Activated naive CD8-positive, alpha-beta T cell treated with anti-CD3 and anti-CD28 coated beads, Interleukin-2, amount 50 U/mL, for 24 hours (primary cell): ENCODE results near the gene TSPEAR.
"Not testable (repeated sequence)": the region's sequence is repeated elsewhere in the genome, so short reads cannot be mapped to it uniquely, and the experiment has no call there.

Experiments used
- ATAC-seq: fragments of 150-1000 bp; cut with Tn5 transposase; one replicate; pipeline ENCODE4 v1.10.0; 2021
- DNase-seq: peaks from one replicate; pipeline ENCODE4 v3.0.0; 2021
- H3K27ac Mint-ChIP-seq: one replicate; pipeline ENCODE4 v1.8.0; 2021; ENCODE audit warnings: mild to moderate bottlenecking, mixed read lengths
- H3K27me3 Mint-ChIP-seq: one replicate; pipeline ENCODE4 v1.8.0; 2021; ENCODE audit warnings: mixed read lengths
- H3K36me3 Mint-ChIP-seq: one replicate; pipeline ENCODE4 v1.8.0; 2021; ENCODE audit warnings: low read depth, mixed read lengths
- H3K4me1 Mint-ChIP-seq: one replicate; pipeline ENCODE4 v1.8.0; 2021; ENCODE audit warnings: mixed read lengths
- H3K4me3 Mint-ChIP-seq: one replicate; pipeline ENCODE4 v1.8.0; 2021; ENCODE audit warnings: mild to moderate bottlenecking, moderate library complexity, mixed read lengths
- H3K9me3 Mint-ChIP-seq: one replicate; pipeline ENCODE4 v1.8.0; 2021; ENCODE audit warnings: mixed read lengths

The TSPEAR gene

DNA sequence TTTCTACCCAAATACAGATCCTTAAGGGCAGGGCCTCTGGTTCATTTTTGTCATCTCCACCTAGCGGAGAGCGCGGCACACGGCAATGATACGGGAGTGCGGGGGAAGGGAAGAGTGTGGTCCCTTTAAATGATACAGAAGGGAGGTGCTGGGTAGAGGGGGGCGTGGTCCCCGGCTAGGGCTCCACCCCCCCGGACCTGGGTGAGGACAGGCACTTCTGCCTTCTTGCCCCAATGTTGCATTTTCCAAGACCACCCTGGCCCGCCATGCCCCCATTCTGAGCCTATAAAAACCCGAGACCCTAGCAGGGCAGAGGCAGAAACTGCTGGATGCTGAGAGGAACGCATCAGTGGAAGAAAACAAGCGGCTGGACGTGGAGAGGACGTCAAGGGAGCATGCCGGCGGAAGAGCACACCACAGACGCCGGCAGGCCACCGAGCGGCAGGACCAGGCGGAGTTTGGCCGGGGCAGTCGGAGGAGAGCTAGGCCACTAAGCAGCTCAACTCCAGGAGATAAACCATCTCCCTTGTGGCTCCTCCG is 226.0 kb downstream of the TSPEAR start:
- no peak overlapping the region for H3K4me3 Mint-ChIP-seq
- H3K4me1 Mint-ChIP-seq = peaks cover 2% of the 10 kb centered on the region
- DNase-seq = peak; percentile 10
- no peak overlapping the region for H3K27ac Mint-ChIP-seq
- H3K9me3 Mint-ChIP-seq = no peaks in the 10 kb centered on the region
- no peaks in the 10 kb centered on the region for H3K36me3 Mint-ChIP-seq
- peak; percentile 43 for ATAC-seq
- H3K27me3 Mint-ChIP-seq = no peaks in the 10 kb centered on the region

DNA sequence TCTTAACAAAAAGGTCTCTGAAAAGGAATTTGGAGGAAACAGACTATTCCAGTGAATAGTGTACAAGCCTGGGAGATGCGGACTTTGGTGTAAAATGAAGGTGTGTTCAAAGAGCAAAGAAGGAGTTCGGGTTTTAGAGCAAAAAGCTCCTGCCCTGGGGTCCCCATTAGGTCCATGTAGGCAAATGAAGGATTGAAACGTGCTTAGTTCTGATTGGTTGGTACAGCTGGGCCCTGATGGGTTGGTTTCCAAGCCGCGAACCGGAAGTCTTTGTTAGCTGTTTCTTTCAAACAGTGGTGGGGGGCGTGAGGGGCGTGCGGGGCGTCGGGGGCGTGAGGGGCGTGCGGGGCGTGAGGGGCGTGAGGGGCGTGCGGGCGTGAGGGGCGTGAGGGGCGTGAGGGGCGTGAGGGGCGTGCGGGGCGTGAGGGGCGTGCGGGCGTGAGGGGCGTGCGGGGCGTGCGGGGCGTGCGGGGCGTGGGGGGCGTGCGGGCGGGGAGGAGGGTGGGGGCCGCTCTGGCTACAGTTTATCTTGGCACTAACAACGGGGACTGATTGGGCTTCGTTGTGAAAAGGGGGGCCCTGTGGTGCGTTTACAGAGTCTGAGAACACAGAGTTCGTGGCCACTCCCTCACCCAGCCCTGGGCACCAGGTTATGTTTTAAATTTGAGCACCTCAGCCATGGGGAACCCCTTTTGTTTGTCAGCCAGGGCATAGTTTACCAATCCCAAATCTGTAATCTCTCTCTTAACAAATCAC is 226.7 kb downstream of the TSPEAR start:
- Mint-ChIP-seq H3K27me3 (no peaks in the 10 kb centered on the region), H3K27ac (no peak overlapping the region), H3K9me3 (no peaks in the 10 kb centered on the region), H3K36me3 (no peaks in the 10 kb centered on the region), H3K4me3 (no peak overlapping the region), H3K4me1 (peaks cover 2% of the 10 kb centered on the region)
- no peak for ATAC-seq
- no peak for DNase-seq

DNA sequence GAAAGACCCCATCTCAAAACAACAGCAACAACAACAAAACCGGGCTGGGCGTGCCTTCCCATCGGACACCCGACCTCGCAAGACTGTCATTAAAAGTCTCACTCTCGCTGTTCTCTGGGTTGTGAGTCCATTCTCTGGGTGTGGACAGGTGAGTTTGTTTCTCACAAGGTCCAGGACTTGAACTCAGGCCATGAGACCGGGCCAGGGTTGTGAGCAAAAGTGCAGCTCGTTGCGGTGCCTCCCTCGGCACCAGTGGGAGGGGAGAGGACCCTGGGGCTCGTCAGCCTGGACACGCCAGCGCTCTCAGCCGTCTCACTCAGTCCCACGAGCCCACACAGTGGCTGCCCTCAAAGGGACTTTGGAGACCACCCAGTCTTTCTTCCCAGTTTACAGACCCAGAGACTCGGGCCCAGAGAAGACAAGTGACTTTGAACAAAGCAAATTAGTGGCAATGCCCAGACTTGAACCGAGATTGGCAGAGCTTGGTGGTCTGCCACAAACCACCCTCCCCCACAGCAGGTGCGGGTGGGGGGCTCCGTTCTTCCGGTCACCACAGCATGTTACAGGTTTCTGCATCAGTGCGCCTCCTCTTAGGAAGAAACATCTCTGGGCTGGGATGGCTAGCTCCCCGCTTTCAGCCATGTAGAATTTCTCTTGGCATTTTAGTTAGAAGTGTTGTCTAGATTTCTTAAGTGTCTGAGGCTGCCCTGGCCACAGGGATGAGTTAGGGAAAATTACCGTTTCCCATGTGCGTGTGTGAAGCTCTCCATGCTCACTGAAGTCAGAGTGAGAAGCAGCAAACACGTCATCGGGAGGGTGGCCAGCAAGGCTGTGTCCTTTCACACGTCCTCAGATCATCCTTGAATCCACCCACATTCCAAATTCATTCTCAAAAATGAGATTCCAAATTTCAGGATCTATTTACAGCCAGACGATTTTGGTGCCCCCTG is 227.8 kb downstream of the TSPEAR start:
- Mint-ChIP-seq H3K27me3 (no peaks in the 10 kb centered on the region), H3K4me3 (no peak overlapping the region), H3K9me3 (no peaks in the 10 kb centered on the region), H3K4me1 (peaks cover 5% of the 10 kb centered on the region), H3K27ac (no peak overlapping the region), H3K36me3 (no peaks in the 10 kb centered on the region)
- ATAC-seq = no peak
- DNase-seq = no peak

DNA sequence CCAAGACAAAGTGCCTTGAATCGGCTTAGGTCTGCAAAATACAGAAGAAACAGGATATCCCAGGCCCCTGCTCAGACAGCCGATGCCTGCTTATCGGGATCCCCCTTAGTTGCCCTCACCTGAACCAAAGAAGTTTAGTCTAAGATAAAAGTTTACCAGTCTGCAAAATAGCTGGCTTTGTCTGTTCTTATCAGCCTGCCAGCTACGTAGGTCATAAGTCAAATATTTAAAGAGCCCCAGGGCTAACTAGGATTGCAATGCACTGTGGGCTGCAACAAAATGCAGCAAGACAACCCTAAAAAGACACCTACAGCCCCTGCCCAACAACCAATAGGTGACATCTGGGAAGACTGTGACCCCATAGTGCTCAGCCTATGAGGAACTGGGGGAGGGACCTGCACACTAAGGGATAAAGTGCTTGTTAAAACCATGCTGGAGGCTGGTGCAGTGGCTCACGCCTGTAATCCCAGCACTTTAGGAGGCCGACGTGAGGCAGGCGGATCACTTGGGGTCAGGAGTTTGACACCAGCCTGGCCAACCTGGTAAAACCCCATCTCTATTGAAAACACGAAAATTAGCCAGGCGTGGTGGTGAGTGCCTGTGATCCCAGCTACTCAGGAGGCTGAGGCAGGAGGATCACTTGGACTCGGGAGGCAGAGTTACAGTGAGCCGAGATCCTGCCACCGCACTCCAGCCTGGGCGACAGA is 228.6 kb downstream of the TSPEAR start:
- Mint-ChIP-seq H3K9me3 (no peaks in the 10 kb centered on the region), H3K4me1 (peaks cover 5% of the 10 kb centered on the region), H3K27me3 (no peaks in the 10 kb centered on the region), H3K27ac (no peak overlapping the region), H3K36me3 (no peaks in the 10 kb centered on the region), H3K4me3 (no peak overlapping the region)
- ATAC-seq (no peak), DNase-seq (no peak)

DNA sequence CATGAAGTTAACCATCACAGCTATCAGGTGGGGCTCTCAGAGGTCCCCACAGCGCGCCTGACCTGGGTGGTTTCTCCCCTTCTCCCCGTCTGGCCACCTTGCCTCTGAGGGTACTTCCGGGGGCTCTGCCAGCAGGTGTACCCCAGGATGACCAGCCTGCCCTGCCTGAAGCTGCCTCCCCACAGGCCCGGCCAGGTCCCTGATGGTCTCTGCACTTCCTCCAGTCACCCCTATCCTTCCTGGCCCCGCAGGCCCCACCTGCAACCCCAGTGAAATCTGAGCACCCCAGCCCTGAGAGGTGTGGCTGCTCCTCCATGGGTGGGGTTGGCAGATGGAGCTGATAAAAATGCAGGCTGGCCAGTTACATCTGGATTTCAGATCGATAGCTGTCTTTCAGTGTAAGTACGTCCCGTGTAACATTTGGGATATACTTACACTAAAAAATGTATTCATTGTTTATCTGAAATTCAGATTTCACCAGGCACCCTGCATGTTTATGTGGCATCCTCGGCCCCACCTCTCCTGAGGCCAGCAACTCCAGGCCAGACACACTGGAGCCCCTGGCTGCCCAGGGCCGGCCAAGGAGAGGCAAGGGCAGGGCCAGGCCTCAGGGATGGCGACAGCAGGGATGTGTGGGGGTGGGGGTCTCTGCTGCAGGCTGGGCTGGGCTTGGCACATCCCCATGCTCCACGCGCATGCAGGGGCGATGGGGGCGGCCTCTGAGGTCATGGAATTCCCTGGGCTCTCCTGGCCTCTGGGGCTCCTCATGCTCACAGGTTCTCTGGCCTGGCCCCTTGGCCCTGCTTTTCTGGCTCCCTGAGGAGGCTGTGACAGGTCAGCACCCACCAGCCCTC is 230.9 kb downstream of the TSPEAR start:
- H3K36me3 Mint-ChIP-seq = no peaks in the 10 kb centered on the region
- H3K27ac Mint-ChIP-seq = no peak overlapping the region
- peaks cover 3% of the 10 kb centered on the region for H3K4me1 Mint-ChIP-seq

DNA sequence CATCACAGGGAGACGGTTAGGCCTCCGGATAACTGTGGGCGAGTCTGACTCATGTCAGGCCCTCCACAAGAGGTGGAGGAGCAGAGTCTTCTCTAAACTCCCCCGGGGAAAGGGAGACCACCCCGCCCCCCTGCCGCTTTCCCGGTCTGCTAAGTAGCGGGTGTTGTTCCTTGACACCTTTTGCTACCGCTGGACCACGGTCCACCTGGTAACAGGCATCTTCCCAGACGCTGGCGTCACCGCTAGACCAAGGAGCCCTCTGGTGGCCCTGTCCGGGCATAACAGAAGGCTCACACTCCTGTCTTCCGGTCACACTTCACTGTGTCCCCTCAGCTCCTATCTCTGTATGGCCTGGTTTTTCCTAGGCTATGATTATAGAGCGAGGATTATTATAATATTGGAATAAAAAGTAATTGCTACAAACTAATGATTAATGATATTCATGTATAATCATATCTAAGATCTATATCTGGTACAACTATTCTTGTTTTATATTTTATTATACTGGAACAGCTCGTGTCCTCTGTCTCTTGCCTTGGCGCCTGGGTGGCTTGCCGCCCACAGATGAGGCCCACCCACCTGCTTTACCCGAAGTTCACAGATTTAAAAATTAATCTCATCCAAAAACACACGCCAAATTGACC is 231.7 kb downstream of the TSPEAR start:
- not testable (repeated sequence) for ATAC-seq, H3K27ac Mint-ChIP-seq, H3K4me1 Mint-ChIP-seq, H3K9me3 Mint-ChIP-seq, H3K27me3 Mint-ChIP-seq, H3K4me3 Mint-ChIP-seq, H3K36me3 Mint-ChIP-seq
- peak; percentile 47 for DNase-seq

More for the DNA sequence above, 230.9 kb downstream of the TSPEAR start:
- ATAC-seq = no peak
- Mint-ChIP-seq H3K4me3 (no peak overlapping the region), H3K9me3 (no peaks in the 10 kb centered on the region), H3K27me3 (no peaks in the 10 kb centered on the region)
- DNase-seq = no peak

DNA sequence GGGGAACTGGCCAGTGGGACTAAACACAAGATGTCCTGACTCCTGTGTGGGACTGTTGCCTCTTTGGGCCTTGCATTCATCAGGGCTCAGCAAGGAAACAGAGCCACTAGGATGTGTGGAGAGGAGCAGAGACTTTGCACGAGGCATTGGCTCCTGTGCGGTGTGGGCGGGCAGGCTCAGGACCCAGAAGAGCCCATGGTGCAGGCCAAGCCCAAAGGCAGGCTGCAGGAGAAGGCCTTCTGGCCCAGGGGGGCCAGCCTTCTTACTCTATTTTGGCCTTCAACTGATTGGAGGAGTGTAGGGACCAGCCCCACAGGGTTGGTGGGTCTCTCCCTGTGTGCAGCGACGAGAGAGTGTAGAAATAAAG is 232.6 kb downstream of the TSPEAR start:
- H3K27ac Mint-ChIP-seq = no peak overlapping the region
- no peak overlapping the region for H3K4me3 Mint-ChIP-seq
- DNase-seq (no peak), ATAC-seq (no peak)
- no peaks in the 10 kb centered on the region for H3K36me3 Mint-ChIP-seq
- peaks cover 3% of the 10 kb centered on the region for H3K4me1 Mint-ChIP-seq
- no peaks in the 10 kb centered on the region for H3K27me3 Mint-ChIP-seq
- H3K9me3 Mint-ChIP-seq = no peaks in the 10 kb centered on the region

DNA sequence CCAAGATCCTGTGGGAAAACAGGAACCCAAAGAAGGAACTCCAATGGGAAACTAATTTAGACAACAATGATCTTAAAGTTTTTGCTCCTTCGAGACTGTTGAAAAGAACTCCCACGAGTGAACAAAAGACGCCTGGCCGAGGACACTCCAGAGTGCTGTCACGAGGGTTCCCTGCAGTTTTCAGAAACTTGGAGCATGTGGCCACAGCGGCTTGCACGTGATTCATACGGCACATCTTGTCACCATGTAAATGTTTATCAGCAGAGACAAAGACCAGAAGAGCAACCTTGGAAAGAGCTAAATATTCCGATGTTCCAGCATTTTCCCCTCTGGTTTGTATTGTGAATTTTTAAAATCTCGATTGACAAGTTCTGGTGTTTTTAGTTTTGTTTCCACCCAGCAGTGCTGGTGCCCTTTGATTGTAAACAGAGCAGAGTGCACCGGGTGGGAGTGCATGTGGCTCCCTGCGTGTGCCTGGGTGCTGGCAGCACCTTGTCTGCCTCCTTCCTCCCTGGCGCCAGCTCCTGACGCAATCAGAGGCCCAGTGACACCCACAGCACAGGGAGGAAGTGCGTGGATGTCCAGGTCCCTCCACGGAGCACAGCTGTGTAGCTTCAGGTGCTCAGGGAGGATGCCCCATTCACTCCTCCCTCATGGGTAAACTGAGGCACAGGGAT is 233.1 kb downstream of the TSPEAR start:
- Mint-ChIP-seq H3K9me3 (no peaks in the 10 kb centered on the region), H3K27me3 (no peaks in the 10 kb centered on the region), H3K4me1 (peaks cover 3% of the 10 kb centered on the region), H3K27ac (no peak overlapping the region), H3K4me3 (no peak overlapping the region), H3K36me3 (no peaks in the 10 kb centered on the region)
- ATAC-seq (no peak), DNase-seq (no peak)

DNA sequence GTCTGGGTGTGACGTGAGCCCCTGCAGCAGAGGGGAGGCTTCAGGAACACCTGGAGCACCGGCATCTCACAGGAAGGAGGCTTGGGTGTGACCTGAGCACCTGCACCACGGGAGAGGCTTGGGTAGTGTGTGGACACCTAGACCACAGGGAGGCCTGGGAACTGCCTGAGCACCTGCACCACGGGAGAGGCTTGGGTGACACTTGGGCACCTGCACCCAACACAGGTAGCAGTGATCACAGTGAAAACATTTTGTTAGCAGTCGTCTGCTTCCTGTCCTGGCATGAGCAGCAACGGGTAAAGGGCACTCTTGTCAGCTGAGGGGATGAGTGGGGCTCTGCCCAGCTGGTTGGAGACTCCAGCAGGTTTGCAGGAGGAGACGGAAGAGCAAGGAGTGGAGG is 233.7 kb downstream of the TSPEAR start:
- H3K27ac Mint-ChIP-seq = no peak overlapping the region

DNA sequence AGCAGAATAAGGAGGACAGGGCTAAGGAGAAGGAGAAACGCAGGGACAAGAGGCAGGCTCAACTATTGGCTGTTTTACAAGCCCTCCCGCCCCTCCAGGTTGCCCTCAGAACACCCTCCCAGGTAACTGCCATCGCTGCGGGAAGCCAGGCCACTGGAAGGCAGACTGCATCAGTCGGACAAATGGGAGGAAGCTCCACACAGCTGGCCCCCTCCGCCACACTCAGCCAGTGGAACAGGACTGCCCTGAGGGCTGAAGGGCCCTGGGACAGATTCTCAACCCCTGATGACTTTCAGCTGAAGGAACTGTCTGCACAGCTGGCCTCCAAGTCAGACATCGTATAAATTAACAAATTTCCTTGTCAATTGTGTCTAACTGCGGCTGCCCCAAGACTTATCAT is 234.2 kb downstream of the TSPEAR start:
- Mint-ChIP-seq H3K4me3 (no peak overlapping the region), H3K36me3 (no peaks in the 10 kb centered on the region), H3K4me1 (peaks cover 3% of the 10 kb centered on the region), H3K27ac (no peak overlapping the region), H3K27me3 (no peaks in the 10 kb centered on the region), H3K9me3 (no peaks in the 10 kb centered on the region)
- ATAC-seq (no peak), DNase-seq (no peak)

More for the DNA sequence above, 233.7 kb downstream of the TSPEAR start:
- H3K27me3 Mint-ChIP-seq = no peaks in the 10 kb centered on the region
- H3K9me3 Mint-ChIP-seq = no peaks in the 10 kb centered on the region
- H3K4me3 Mint-ChIP-seq = no peak overlapping the region
- peaks cover 3% of the 10 kb centered on the region for H3K4me1 Mint-ChIP-seq
- no peak for ATAC-seq
- DNase-seq = no peak
- no peaks in the 10 kb centered on the region for H3K36me3 Mint-ChIP-seq

DNA sequence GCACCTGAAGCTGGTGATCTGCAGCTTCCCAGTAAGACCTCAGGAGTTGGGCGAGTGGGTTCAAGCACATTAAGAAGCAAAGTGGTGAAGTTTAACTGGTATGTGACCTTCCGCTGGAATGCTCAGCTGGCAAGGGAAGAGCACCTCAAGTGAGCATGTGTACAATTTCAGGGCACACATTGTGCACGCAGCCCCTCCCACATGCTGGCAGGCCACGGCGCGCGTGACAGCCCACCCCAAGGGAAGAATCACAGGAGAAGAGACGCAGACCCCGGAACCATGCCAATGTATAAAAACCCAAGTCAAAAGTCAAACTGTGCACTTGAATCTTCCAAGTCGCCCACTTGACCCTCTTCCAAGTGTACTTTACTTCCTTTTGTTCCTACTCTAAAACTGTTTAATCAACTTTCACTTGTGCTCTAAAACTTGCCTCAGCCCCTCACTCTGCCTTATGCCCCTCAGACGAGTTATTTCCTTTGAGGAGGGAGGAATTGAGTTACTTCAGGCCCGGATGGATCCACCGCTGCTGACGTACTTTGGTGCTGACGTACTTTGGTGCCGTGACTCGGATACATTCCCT is 236.0 kb downstream of the TSPEAR start:
- DNase-seq = no peak
- no peak for ATAC-seq
- Mint-ChIP-seq H3K4me3 (no peak overlapping the region), H3K4me1 (peaks cover 3% of the 10 kb centered on the region), H3K27ac (no peak overlapping the region), H3K27me3 (no peaks in the 10 kb centered on the region), H3K9me3 (no peaks in the 10 kb centered on the region), H3K36me3 (no peaks in the 10 kb centered on the region)

DNA sequence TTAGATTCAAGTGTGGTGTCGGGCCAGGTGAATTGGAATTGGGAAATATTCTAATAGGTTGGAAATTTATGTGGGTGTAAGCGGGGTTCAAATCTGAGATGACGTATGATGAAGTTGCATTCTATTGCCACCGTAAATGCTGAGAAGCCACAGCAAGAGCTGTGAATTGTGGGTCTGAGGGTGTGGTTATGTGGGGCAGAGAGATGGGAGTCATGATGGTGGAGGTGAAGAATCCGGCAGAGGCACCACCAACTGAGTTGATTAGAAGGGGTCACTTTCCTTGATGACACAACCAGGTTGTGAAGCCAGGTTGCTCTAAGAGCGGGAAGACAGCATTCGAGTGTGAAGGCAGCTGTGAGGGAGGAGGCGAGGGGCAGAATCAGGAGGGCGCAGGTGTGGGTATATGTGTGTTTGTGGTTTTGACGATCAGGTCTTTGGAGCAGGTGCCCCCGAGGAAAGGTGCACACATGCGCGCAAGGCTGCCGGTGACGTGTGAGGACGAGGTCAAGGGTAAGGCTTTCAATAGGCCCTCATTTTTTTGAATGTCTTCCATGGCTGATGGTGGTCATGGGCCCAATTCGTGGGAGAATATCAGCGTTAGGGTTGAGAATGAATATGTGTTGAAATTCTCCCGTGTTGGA is 237.3 kb downstream of the TSPEAR start:
- no peak overlapping the region for H3K27ac Mint-ChIP-seq
- H3K4me1 Mint-ChIP-seq = no peaks in the 10 kb centered on the region
- no peak overlapping the region for H3K4me3 Mint-ChIP-seq
- no peaks in the 10 kb centered on the region for H3K27me3 Mint-ChIP-seq
- DNase-seq (no peak), ATAC-seq (no peak)
- no peaks in the 10 kb centered on the region for H3K9me3 Mint-ChIP-seq
- H3K36me3 Mint-ChIP-seq = no peaks in the 10 kb centered on the region
